Neural progenitor cell (in vitro differentiated cells): ENCODE results near the gene ACTA1. TPM values are rescaled to one million over a fixed set of nuclear protein-coding genes. Genes with fewer than 3 reads are reported as not detected.

Experiments used
- DNase-seq: peaks from one replicate; pipeline ENCODE4 v3.0.0-alpha.2; 2016; ENCODE audit warnings: low spot score
- H2AFZ ChIP-seq: fragments of 200-600 bp; sonication (generic); replicated peaks from 2 replicates; pipeline ENCODE4 v1.6.1; 2016; ENCODE audit warnings: antibody characterized with exemption
- H3F3A ChIP-seq: fragments of 200-600 bp; sonication (generic); 2 replicates; pipeline ENCODE4 v1.6.1; 2016; ENCODE audit warnings: antibody characterized with exemption, low read depth
- H3K27ac ChIP-seq: fragments of 200-600 bp; sonication (generic); 2 replicates; pipeline ENCODE4 v1.5.1; 2016; ENCODE audit warnings: mild to moderate bottlenecking
- H3K27me3 ChIP-seq: fragments of 200-600 bp; sonication (generic); 2 replicates; pipeline ENCODE4 v1.6.1; 2016; ENCODE audit warnings: mild to moderate bottlenecking, moderate library complexity
- H3K36me3 ChIP-seq: fragments of 200-600 bp; sonication (generic); 2 replicates; pipeline ENCODE4 v1.5.1; 2016
- H3K4me1 ChIP-seq: fragments of 200-600 bp; sonication (generic); 2 replicates; pipeline ENCODE4 v1.6.1; 2016; ENCODE audit warnings: mixed run types
- H3K4me2 ChIP-seq: fragments of 200-600 bp; sonication (generic); 2 replicates; pipeline ENCODE4 v1.6.1; 2016
- H3K4me3 ChIP-seq: fragments of 200-600 bp; sonication (generic); 2 replicates; pipeline ENCODE4 v1.5.1; 2016
- H3K79me2 ChIP-seq: fragments of 200-600 bp; sonication (generic); 2 replicates; pipeline ENCODE4 v1.6.1; 2016; ENCODE audit warnings: low read depth
- H3K9ac ChIP-seq: fragments of 200-600 bp; sonication (generic); 2 replicates; pipeline ENCODE4 v1.6.1; 2016
- H3K9me3 ChIP-seq: fragments of 200-600 bp; sonication (generic); 2 replicates; pipeline ENCODE4 v1.5.1; 2016; ENCODE audit warnings: low read depth
- H4K20me1 ChIP-seq: fragments of 200-600 bp; sonication (generic); 2 replicates; pipeline ENCODE4 v1.6.1; 2016; ENCODE audit warnings: low read depth
- H3K27ac Mint-ChIP-seq: 3 replicates; pipeline ENCODE4 v1.8.0; 2021; ENCODE audit warnings: mixed read lengths
- H3K27me3 Mint-ChIP-seq: 2 replicates; pipeline ENCODE4 v1.8.0; 2022; ENCODE audit warnings: low read depth, mild to moderate bottlenecking, inconsistent platforms, moderate library complexity, mixed read lengths; ENCODE audit not compliant: insufficient read depth
- H3K36me3 Mint-ChIP-seq: 3 replicates; pipeline ENCODE4 v1.8.0; 2021; ENCODE audit warnings: mixed read lengths
- H3K4me1 Mint-ChIP-seq: 3 replicates; pipeline ENCODE4 v1.8.0; 2021; ENCODE audit warnings: mixed read lengths
- H3K4me3 Mint-ChIP-seq: 3 replicates; pipeline ENCODE4 v1.8.0; 2021; ENCODE audit warnings: mild to moderate bottlenecking, moderate library complexity, mixed read lengths
- H3K9me3 Mint-ChIP-seq: 3 replicates; pipeline ENCODE4 v1.8.0; 2020; ENCODE audit warnings: mixed read lengths
- EZH2 ChIP-seq: fragments of 200-600 bp; sonication (generic); IDR thresholded peaks from 2 replicates; pipeline ENCODE4 v1.6.1; 2017; ENCODE audit warnings: antibody characterized with exemption, mild to moderate bottlenecking, moderate library complexity
- EZH2phosphoT487 ChIP-seq: fragments of 200-600 bp; sonication (generic); IDR thresholded peaks from 2 replicates; pipeline ENCODE4 v1.6.1; 2017; ENCODE audit warnings: antibody characterized with exemption
- total RNA-seq: library from RNA; depleted of rRNA; stranded (reverse); fragments of >200 nt; gene quantifications from 2 replicates; pipeline ENCODE4 v1.2.3, GENCODE V29; 2015; ENCODE audit warnings: low replicate concordance
- TF ChIP-seq, protein P1 (sequence below): fragments of 200-600 bp; sonication (generic); IDR thresholded peaks from 2 replicates; pipeline ENCODE4 v1.5.1; 2017; ENCODE audit warnings: antibody characterized with exemption, mild to moderate bottlenecking

Gene ACTA1
- total RNA-seq, 1 donor from 2014 or later: 1.2 TPM

DNA sequence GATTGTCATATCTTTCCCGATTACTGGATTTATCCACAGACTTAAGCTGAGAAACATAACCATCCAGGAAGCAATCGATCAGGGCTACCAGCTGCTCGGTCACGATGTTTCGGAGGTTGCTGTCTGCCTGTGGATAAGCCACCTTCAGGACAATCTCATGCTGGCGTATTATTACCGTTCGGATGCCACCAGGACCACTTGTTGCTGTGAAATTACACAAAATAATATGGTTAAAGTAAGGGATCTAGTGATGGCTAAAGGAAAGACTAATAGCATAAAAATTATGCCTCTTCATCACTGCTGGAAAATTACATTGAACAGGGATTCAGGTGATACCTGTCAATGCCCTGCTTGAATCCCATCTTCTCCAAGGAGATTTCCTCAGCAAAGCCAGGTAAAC lies 30.8 kb upstream of the ACTA1 start:
- no peak for DNase-seq
- H3K27me3 Mint-ChIP-seq: no peaks in the 10 kb centered on the region
- Histone ChIP-seq H3F3A (no peaks in the 10 kb centered on the region), H3K9me3 (no peaks in the 10 kb centered on the region), H3K4me3 (no peak overlapping the region), H3K27ac (no peak overlapping the region), H3K4me2 (no peak overlapping the region), H3K79me2 (peaks cover 4% of the 10 kb centered on the region), H3K36me3 (peaks cover 14% of the 10 kb centered on the region), H3K9ac (no peak overlapping the region), H3K4me1 (no peaks in the 10 kb centered on the region), H3K27me3 (no peaks in the 10 kb centered on the region), H2AFZ (no peak overlapping the region), H4K20me1 (peaks cover 4% of the 10 kb centered on the region)
- no peaks in the 10 kb centered on the region for H3K9me3 Mint-ChIP-seq
- no peak overlapping the region for H3K27ac Mint-ChIP-seq
- H3K4me3 Mint-ChIP-seq: no peak overlapping the region
- no peaks in the 10 kb centered on the region for H3K4me1 Mint-ChIP-seq
- H3K36me3 Mint-ChIP-seq: peaks cover 33% of the 10 kb centered on the region
- TF ChIP-seq, protein P1, sequence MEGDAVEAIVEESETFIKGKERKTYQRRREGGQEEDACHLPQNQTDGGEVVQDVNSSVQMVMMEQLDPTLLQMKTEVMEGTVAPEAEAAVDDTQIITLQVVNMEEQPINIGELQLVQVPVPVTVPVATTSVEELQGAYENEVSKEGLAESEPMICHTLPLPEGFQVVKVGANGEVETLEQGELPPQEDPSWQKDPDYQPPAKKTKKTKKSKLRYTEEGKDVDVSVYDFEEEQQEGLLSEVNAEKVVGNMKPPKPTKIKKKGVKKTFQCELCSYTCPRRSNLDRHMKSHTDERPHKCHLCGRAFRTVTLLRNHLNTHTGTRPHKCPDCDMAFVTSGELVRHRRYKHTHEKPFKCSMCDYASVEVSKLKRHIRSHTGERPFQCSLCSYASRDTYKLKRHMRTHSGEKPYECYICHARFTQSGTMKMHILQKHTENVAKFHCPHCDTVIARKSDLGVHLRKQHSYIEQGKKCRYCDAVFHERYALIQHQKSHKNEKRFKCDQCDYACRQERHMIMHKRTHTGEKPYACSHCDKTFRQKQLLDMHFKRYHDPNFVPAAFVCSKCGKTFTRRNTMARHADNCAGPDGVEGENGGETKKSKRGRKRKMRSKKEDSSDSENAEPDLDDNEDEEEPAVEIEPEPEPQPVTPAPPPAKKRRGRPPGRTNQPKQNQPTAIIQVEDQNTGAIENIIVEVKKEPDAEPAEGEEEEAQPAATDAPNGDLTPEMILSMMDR: no peak
- TF ChIP-seq EZH2phosphoT487 (no peak), EZH2 (no peak)

DNA sequence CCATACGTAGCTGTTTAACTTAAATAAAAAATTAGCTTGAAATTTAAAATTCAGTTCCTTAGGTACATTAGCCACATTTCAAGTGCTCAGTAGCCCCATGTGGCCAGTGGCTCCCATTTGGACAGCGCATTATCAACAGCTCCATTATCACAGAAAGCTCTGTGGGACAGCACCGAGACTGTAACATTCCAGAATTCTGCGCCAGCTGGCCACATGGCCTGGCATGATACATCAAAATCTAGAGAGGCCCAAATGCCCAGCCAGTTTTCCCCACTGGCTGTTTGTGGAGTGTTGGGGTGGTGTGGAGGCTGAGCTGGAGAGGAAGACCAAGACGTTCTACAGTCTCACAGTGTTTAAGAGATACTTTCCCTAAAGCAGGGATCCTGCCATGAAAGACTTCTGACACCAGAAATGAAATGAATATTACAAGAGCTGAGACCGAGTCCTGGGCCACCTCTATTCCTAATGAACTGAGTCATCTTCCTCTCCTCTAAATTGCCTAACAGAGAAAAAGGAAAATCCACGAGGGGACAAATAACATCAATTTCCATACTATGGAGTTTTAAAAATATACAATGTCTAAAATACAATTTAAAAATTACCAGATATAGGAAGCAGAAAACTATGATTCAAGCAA lies 27.3 kb upstream of the ACTA1 start:
- H3K27me3 Mint-ChIP-seq: no peaks in the 10 kb centered on the region

DNA sequence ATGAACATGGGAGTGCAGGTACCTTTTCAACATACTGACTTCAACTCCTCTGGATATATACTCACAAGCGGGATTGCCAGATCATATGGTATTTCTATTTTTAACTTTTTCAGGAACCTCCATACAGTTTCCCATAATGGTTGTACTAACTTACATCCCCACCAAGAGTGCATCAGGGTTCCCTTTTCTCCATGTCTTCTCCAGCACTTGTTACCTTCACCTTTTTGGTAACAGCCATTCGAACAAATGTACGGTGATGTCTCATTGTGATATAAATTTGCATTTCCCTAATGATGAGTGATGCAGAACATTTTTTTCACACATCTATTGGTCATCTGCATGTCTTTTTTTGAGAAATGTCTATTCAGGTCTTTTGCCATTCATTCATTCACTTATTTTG lies 25.9 kb upstream of the ACTA1 start:
- Mint-ChIP-seq H3K9me3 (no peaks in the 10 kb centered on the region), H3K27me3 (no peaks in the 10 kb centered on the region), H3K4me3 (no peak overlapping the region), H3K36me3 (peaks cover 25% of the 10 kb centered on the region), H3K27ac (no peak overlapping the region), H3K4me1 (no peaks in the 10 kb centered on the region)
- Histone ChIP-seq H4K20me1 (no peaks in the 10 kb centered on the region), H3K27ac (no peak overlapping the region), H3K27me3 (no peaks in the 10 kb centered on the region), H3K36me3 (peaks cover 20% of the 10 kb centered on the region), H3K9ac (no peak overlapping the region), H3F3A (no peaks in the 10 kb centered on the region), H3K4me3 (no peak overlapping the region), H3K4me1 (no peaks in the 10 kb centered on the region), H2AFZ (no peak overlapping the region), H3K9me3 (no peaks in the 10 kb centered on the region), H3K4me2 (no peak overlapping the region), H3K79me2 (no peaks in the 10 kb centered on the region)
- TF ChIP-seq, protein P1: no peak
- TF ChIP-seq EZH2: no peak
- no peak for TF ChIP-seq EZH2phosphoT487
- DNase-seq: no peak

More for the DNA sequence above, 27.3 kb upstream of the ACTA1 start:
- Histone ChIP-seq H3K27ac (no peak overlapping the region), H3K4me3 (no peak overlapping the region), H3K36me3 (peaks cover 25% of the 10 kb centered on the region), H3K9me3 (no peaks in the 10 kb centered on the region), H3K4me2 (no peak overlapping the region), H3K79me2 (no peaks in the 10 kb centered on the region), H3K9ac (no peak overlapping the region), H3K4me1 (no peaks in the 10 kb centered on the region), H2AFZ (no peak overlapping the region), H3F3A (no peaks in the 10 kb centered on the region), H3K27me3 (no peaks in the 10 kb centered on the region), H4K20me1 (peaks cover 4% of the 10 kb centered on the region)
- TF ChIP-seq EZH2 (no peak), EZH2phosphoT487 (no peak)
- TF ChIP-seq, protein P1: no peak
- no peaks in the 10 kb centered on the region for H3K9me3 Mint-ChIP-seq
- H3K4me3 Mint-ChIP-seq: no peak overlapping the region
- DNase-seq: no peak
- no peak overlapping the region for H3K27ac Mint-ChIP-seq
- H3K4me1 Mint-ChIP-seq: no peaks in the 10 kb centered on the region
- H3K36me3 Mint-ChIP-seq: peaks cover 28% of the 10 kb centered on the region
